Right lobe of liver (tissue), 4 donors: ENCODE measurements around the gene SIX5.

Source experiments
- CTCF ChIP-seq, 4 donors: fragments of 200-600 bp in 3 of 4; fragments of 450-650 bp in 1 of 4; IDR thresholded peaks; one replicate each; pipeline versions ENCODE4 v1.5.1 to v1.8.0; 2016 to 2022; ENCODE audit warnings: antibody characterized with exemption in 4 of 4, mild to moderate bottlenecking in 2 of 4
- POLR2A ChIP-seq: fragments of 450-650 bp; IDR thresholded peaks from one replicate; pipeline ENCODE4 v1.6.1; 2017; ENCODE audit warnings: antibody characterized with exemption, mild to moderate bottlenecking
- donor health status: DM: no; HTN: no; CAD: no.
- donor health status: DM: no; HTN: no; CAD: no.
- donor health status: DM: no; HTN: yes; CAD: no.

- TF ChIP-seq CTCF (IDR thresholded peaks at IDR 0.05): no peak
- TF ChIP-seq POLR2A: no peak
Observed at GRCh38 chr19:45816236-45817009, 47.4 kb upstream of the SIX5 start.
